Activated T-cell treated with anti-CD3 and anti-CD28 coated beads for 24 hours (primary cell): Measurements from ENCODE around the gene NUP54.
A peak's percentile ranks its signal among the peaks of the same experiment; 100 is the strongest.

Experiments used
- DNase-seq: peaks from one replicate; pipeline ENCODE4 v3.0.0-alpha.2; 2020; ENCODE audit warnings: low read depth

The NUP54 gene

GRCh38 chr4:76067652-76068286, 80.4 kb downstream of the NUP54 start:
- DNase-seq, result peak; percentile 66

- DNase-seq, result no peak
Observed at GRCh38 chr4:76066546-76066945, 81.7 kb downstream of the NUP54 start.
